H9 (cell line): Measurements from ENCODE around the gene CCS. TPM values are rescaled to one million over a fixed set of nuclear protein-coding genes. Genes with fewer than 3 reads are reported as not detected.

Experiments used
- DNase-seq: peaks from one replicate; pipeline ENCODE4 v3.0.0-alpha.2; 2017
- H2AFZ ChIP-seq: one replicate; pipeline ENCODE4 v1.6.1; 2013; ENCODE audit warnings: mild to moderate bottlenecking, low read length, control low read depth, moderate library complexity
- H2AK5ac ChIP-seq: 2 replicates; pipeline ENCODE4 v1.6.1; 2013; ENCODE audit warnings: low read length, control low read depth, mixed read lengths; ENCODE audit not compliant: insufficient read length
- H2BK120ac ChIP-seq: one replicate; pipeline ENCODE4 v1.6.1; 2013; ENCODE audit warnings: low read depth, mild to moderate bottlenecking, low read length, control low read depth, inconsistent platforms; ENCODE audit not compliant: poor library complexity, severe bottlenecking
- H2BK12ac ChIP-seq: 2 replicates; pipeline ENCODE4 v1.6.1; 2013; ENCODE audit warnings: low read length, control low read depth, mixed read lengths, low read depth; ENCODE audit not compliant: insufficient read length
- H2BK15ac ChIP-seq: 2 replicates; pipeline ENCODE4 v1.6.1; 2013; ENCODE audit warnings: low read depth, low read length, control low read depth
- H2BK20ac ChIP-seq: one replicate; pipeline ENCODE4 v1.6.1; 2013; ENCODE audit warnings: low read depth, mild to moderate bottlenecking, low read length, control low read depth, inconsistent platforms; ENCODE audit not compliant: poor library complexity, severe bottlenecking
- H2BK5ac ChIP-seq: 2 replicates; pipeline ENCODE4 v1.6.1; 2013; ENCODE audit warnings: low read length, control low read depth, mixed read lengths; ENCODE audit not compliant: insufficient read length
- H3K14ac ChIP-seq: 2 replicates; pipeline ENCODE4 v1.6.1; 2013; ENCODE audit warnings: low read length, control low read depth; ENCODE audit not compliant: insufficient read depth
- H3K18ac ChIP-seq: 2 replicates; pipeline ENCODE4 v1.6.1; 2013; ENCODE audit warnings: low read depth, mild to moderate bottlenecking, mixed read lengths, low read length, control low read depth; ENCODE audit not compliant: insufficient read length
- H3K23ac ChIP-seq: 2 replicates; pipeline ENCODE4 v1.6.1; 2013; ENCODE audit warnings: low read length, control low read depth, mixed read lengths, low read depth; ENCODE audit not compliant: insufficient read length
- H3K23me2 ChIP-seq: 2 replicates; pipeline ENCODE4 v1.6.1; 2013; ENCODE audit warnings: low read depth, mild to moderate bottlenecking, mixed read lengths, low read length, control low read depth; ENCODE audit not compliant: insufficient read length, poor library complexity, severe bottlenecking
- H3K27ac ChIP-seq: 2 replicates; pipeline ENCODE4 v1.5.1; 2013; ENCODE audit warnings: low read length, control low read depth, mixed read lengths, low read depth; ENCODE audit not compliant: insufficient read length
- H3K27me3 ChIP-seq: 2 replicates; pipeline ENCODE4 v1.6.1; 2013; ENCODE audit warnings: low read length, control low read depth, inconsistent platforms; ENCODE audit not compliant: insufficient read depth
- H3K4ac ChIP-seq: 2 replicates; pipeline ENCODE4 v1.6.1; 2013; ENCODE audit warnings: low read depth, mild to moderate bottlenecking, control low read depth, inconsistent platforms, low read length, moderate library complexity
- H3K4me1 ChIP-seq: 2 replicates; pipeline ENCODE4 v1.6.1; 2013; ENCODE audit warnings: low read length, control low read depth, inconsistent platforms; ENCODE audit not compliant: insufficient read depth
- H3K4me2 ChIP-seq: 2 replicates; pipeline ENCODE4 v1.6.1; 2013; ENCODE audit warnings: low read length, control low read depth, mixed read lengths; ENCODE audit not compliant: insufficient read length, insufficient read depth
- H3K56ac ChIP-seq: 2 replicates; pipeline ENCODE4 v1.6.1; 2013; ENCODE audit warnings: low read depth, mild to moderate bottlenecking, mixed read lengths, low read length, control low read depth; ENCODE audit not compliant: insufficient read length
- H3K79me1 ChIP-seq: 2 replicates; pipeline ENCODE4 v1.6.1; 2013; ENCODE audit warnings: low read depth, mild to moderate bottlenecking, moderate library complexity, low read length, control low read depth, inconsistent platforms; ENCODE audit not compliant: insufficient read depth, poor library complexity, severe bottlenecking
- H3K79me2 ChIP-seq: 2 replicates; pipeline ENCODE4 v1.6.1; 2013; ENCODE audit warnings: low read length, control low read depth, inconsistent platforms; ENCODE audit not compliant: insufficient read depth
- H3K9ac ChIP-seq: 2 replicates; pipeline ENCODE4 v1.6.1; 2013; ENCODE audit warnings: low read length, control low read depth, mixed read lengths; ENCODE audit not compliant: insufficient read length; ENCODE audit errors: extremely low read depth
- H3K9me3 ChIP-seq: one replicate; pipeline ENCODE4 v1.6.1; 2013; ENCODE audit warnings: low read depth, low read length, inconsistent platforms; ENCODE audit not compliant: control insufficient read depth
- H3T11ph ChIP-seq: one replicate; pipeline ENCODE4 v1.6.1; 2013; ENCODE audit warnings: mild to moderate bottlenecking, low read length, control low read depth, inconsistent platforms
- H4K20me1 ChIP-seq: one replicate; pipeline ENCODE4 v1.6.1; 2013; ENCODE audit not compliant: control insufficient read depth, insufficient read length, insufficient read depth
- H4K5ac ChIP-seq: 2 replicates; pipeline ENCODE4 v1.6.1; 2013; ENCODE audit warnings: low read depth, mild to moderate bottlenecking, mixed read lengths, low read length, control low read depth; ENCODE audit not compliant: insufficient read length
- H4K8ac ChIP-seq: replicated peaks from 2 replicates; pipeline ENCODE4 v1.6.1; 2013; ENCODE audit warnings: low read length, control low read depth, mixed read lengths, low read depth; ENCODE audit not compliant: insufficient read length
- H4K91ac ChIP-seq: 2 replicates; pipeline ENCODE4 v1.6.1; 2013; ENCODE audit warnings: low read depth, mild to moderate bottlenecking, moderate library complexity, mixed read lengths, low read length, control low read depth; ENCODE audit not compliant: insufficient read length
- H3K27ac Mint-ChIP-seq, 3 experiments: 2 replicates in 2 of 3; 3 replicates in 1 of 3; pipeline ENCODE4 v1.8.0; 2020 to 2021; ENCODE audit warnings: mixed read lengths in 3 of 3, mild to moderate bottlenecking in 1 of 3, moderate library complexity in 1 of 3
- H3K27me3 Mint-ChIP-seq: 2 replicates; pipeline ENCODE4 v1.8.0; 2021; ENCODE audit warnings: low read depth, mild to moderate bottlenecking, moderate library complexity, mixed read lengths
- H3K36me3 Mint-ChIP-seq, 3 experiments: 2 replicates in 2 of 3; 3 replicates in 1 of 3; pipeline ENCODE4 v1.8.0; 2020 to 2021; ENCODE audit warnings: low read depth in 3 of 3, mixed read lengths in 3 of 3; ENCODE audit not compliant: insufficient read depth in 1 of 3
- H3K4me1 Mint-ChIP-seq, 2 experiments: 2 replicates each; pipeline ENCODE4 v1.8.0; 2020; ENCODE audit warnings: mixed read lengths in 2 of 2
- H3K4me3 Mint-ChIP-seq, 2 experiments: 2 replicates in 1 of 2; 3 replicates in 1 of 2; pipeline ENCODE4 v1.8.0; 2020 to 2021; ENCODE audit warnings: mild to moderate bottlenecking in 2 of 2, mixed read lengths in 2 of 2, moderate library complexity in 1 of 2
- H3K9me3 Mint-ChIP-seq, 2 experiments: 2 replicates in 1 of 2; 3 replicates in 1 of 2; pipeline ENCODE4 v1.8.0; 2020; ENCODE audit warnings: mild to moderate bottlenecking in 2 of 2, mixed read lengths in 2 of 2, moderate library complexity in 1 of 2
- CTCF ChIP-seq: fragments of 200-600 bp; sonication (generic); conservative IDR thresholded peaks from 3 replicates; pipeline ENCODE4 v1.8.0; 2021; ENCODE audit warnings: antibody characterized with exemption, mild to moderate bottlenecking
- WGBS: extraction: QIAGEN DNeasy Blood & Tissue Kit; methylation state at CpG from one replicate; pipeline ENCODE4 v1.1.7; 2013; ENCODE audit warnings: missing lambda C conversion rate, low lambda C conversion rate, mixed read lengths; ENCODE audit not compliant: insufficient read length; ENCODE audit errors: extremely low coverage; 5-methylcytosine and 5-hydroxymethylcytosine counted together
- total RNA-seq: library from RNA; stranded (reverse); gene quantifications from 2 replicates; pipeline ENCODE4 v1.2.1, GENCODE V29; 2021

CCS gene
- total RNA-seq, 1 experiment from 2014 or later: 61.1 TPM

GRCh38 chr11:66595245-66595904, 2.4 kb downstream of the CCS start:
- H3K23ac ChIP-seq: no peak overlapping the region
- H3K79me2 ChIP-seq: no peaks in the 10 kb centered on the region
- H3K79me1 ChIP-seq: peaks cover 3% of the 10 kb centered on the region
- no peak overlapping the region for H3T11ph ChIP-seq
- H3K56ac ChIP-seq: no peak overlapping the region
- no peak overlapping the region for H4K91ac ChIP-seq
- H4K20me1 ChIP-seq: no peaks in the 10 kb centered on the region
- no CpG with 5 or more reads among the region's 5 CpGs for WGBS
- no peak overlapping the region for H4K5ac ChIP-seq
- no peak overlapping the region for H2BK20ac ChIP-seq
- no peak overlapping the region for H2BK120ac ChIP-seq
- no peak overlapping the region for H2BK5ac ChIP-seq
- no peak overlapping the region for H3K9ac ChIP-seq
- H3K27ac Mint-ChIP-seq: peak overlapping the region in 1 of 3 experiments; percentile 49; a peak in 1 of 7 replicates
- no peak overlapping the region for H3K18ac ChIP-seq
- H3K9me3 Mint-ChIP-seq: peaks cover 10 to 21% of the 10 kb centered on the region in 2 experiments
- no peak overlapping the region for H2BK15ac ChIP-seq
- H3K4me2 ChIP-seq: no peak overlapping the region
- no peak for DNase-seq
- H3K27ac ChIP-seq: no peak overlapping the region
- H3K9me3 ChIP-seq: no peaks in the 10 kb centered on the region
- peaks cover 10% of the 10 kb centered on the region for H3K23me2 ChIP-seq
- H3K4me1 ChIP-seq: no peaks in the 10 kb centered on the region; the same call in 1 of the 2 replicates
- H3K36me3 Mint-ChIP-seq: peaks cover 3 to 38% (median 28%) of the 10 kb centered on the region in 3 experiments
- no peak overlapping the region for H2AK5ac ChIP-seq
- peaks cover 22% of the 10 kb centered on the region for H3K27me3 Mint-ChIP-seq
- H2AFZ ChIP-seq: no peak overlapping the region
- H2BK12ac ChIP-seq: no peak overlapping the region
- peak overlapping the region in 1 of 2 experiments; percentile 31; a peak in 1 of 5 replicates for H3K4me3 Mint-ChIP-seq
- no peak overlapping the region for H3K14ac ChIP-seq
- no peak for TF ChIP-seq CTCF
- H3K4me1 Mint-ChIP-seq: peaks cover 15 to 17% of the 10 kb centered on the region in 2 experiments
- H3K4ac ChIP-seq: no peak overlapping the region
- H4K8ac ChIP-seq: no peak overlapping the region
- H3K27me3 ChIP-seq: no peaks in the 10 kb centered on the region
